ENCODE data around the gene MAD1L1.

Gene MAD1L1

DNA sequence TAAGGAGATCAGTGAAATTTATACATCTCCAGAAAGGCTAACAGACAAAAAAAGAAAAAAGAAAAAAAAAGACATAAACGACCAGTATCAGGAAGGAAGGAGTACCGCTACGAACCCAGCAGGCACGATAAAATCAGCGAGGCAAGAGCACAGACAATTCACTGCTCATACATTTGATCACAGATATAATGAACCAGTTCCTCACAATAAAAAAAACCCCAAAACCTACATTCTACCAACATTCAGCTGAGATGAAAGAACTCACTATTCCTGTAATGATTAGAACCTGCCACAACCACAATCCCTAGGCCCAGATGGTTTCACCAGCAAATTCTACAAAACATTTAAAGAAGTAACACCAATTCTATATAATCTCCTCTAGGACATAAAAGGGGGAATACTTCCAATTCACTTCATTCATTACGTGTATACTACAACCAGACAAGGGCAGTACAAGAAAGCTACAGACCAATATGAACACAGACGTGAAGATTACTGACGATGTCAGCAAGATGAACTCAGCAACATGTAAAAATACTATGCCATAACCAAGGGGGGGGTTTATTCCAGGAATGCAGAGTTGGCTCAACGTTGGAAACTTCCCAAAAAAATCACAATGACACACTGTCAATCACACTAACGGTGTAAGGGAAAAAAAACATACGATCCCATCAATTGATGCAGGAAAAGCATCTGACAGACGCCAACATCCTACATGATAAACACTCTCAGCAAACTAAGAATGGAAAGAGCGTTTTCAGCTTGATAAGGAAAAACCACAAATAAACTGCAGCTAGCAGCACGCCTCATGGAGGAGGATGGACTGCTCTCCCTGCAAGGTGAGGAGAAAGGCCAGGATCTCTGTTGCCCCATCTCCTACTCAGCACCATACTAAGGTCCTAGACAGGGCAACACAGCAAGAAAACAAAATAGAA lies 306.5 kb downstream of the MAD1L1 start:
- Histone ChIP-seq H3K9me3 (ENCODE audit: control insufficient read depth, insufficient read depth, low read length) (no peaks in the 10 kb centered on the region), H3K36me3 (ENCODE audit: control insufficient read depth, insufficient read depth, low read length) (no peaks in the 10 kb centered on the region), H3K4me1 (ENCODE audit: control insufficient read depth, insufficient read depth, low read length) (no peaks in the 10 kb centered on the region), H3K27me3 (ENCODE audit: control insufficient read depth, insufficient read depth, low read length) (no peaks in the 10 kb centered on the region), H3K4me3 (ENCODE audit: low read depth, low read length) (no peak overlapping the region), H3K9ac (ENCODE audit: low read depth, low read length) (no peak overlapping the region)

DNA sequence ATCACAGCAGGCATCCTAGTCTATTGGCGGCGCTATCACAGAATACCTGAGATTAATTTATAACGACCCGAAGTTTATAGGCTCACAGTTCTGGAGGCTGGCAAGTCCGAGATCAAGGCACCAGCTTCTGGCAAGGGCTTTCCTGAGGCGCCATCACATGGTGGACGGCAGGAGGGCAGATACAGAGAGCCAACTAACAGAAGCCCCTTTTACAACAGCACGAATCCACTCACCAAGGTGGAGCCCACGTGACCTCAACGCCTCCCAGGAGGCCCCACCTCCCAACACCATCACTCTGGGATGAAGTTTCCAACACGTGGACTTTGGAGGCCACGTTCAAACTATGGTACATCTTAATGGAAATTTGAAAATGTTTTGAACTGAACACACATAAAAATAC lies 307.4 kb downstream of the MAD1L1 start:
- Histone ChIP-seq H3K36me3 (ENCODE audit: control insufficient read depth, insufficient read depth, low read length) (no peaks in the 10 kb centered on the region), H3K4me1 (ENCODE audit: control insufficient read depth, insufficient read depth, low read length) (no peaks in the 10 kb centered on the region), H3K9ac (ENCODE audit: low read depth, low read length) (no peak overlapping the region), H3K27me3 (ENCODE audit: control insufficient read depth, insufficient read depth, low read length) (no peaks in the 10 kb centered on the region), H3K9me3 (ENCODE audit: control insufficient read depth, insufficient read depth, low read length) (no peaks in the 10 kb centered on the region), H3K4me3 (ENCODE audit: low read depth, low read length) (no peak overlapping the region)

DNA sequence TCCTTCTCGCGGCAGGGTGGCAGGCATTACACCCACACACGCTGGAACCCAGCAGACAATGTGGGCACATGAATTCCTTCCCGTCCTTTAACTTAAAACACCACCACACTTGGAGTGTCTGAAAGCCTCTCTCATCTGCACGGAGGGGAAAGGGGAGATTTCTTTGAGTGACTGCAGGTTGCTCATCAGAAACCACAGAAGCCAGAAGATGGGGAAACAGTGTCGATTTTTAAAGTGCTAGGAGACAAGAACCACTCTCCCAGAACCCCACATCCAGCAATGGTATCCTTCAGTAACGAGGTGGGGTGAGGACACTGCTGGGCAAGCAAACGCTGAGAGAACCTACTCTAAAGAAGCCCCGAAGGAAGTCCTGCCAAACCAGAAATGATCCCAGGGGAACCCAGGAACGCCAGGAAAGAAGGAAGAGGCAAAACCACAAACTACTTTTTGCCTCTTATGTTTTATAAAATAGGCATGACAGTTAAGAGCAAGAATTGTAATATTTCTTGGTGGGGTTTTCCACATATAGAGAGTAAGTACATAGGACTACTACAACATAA lies 308.4 kb downstream of the MAD1L1 start:
- Histone ChIP-seq H3K4me1 (ENCODE audit: control insufficient read depth, insufficient read depth, low read length) (no peaks in the 10 kb centered on the region), H3K9me3 (ENCODE audit: control insufficient read depth, insufficient read depth, low read length) (no peaks in the 10 kb centered on the region), H3K27me3 (ENCODE audit: control insufficient read depth, insufficient read depth, low read length) (no peaks in the 10 kb centered on the region), H3K9ac (ENCODE audit: low read depth, low read length) (no peak overlapping the region), H3K36me3 (ENCODE audit: control insufficient read depth, insufficient read depth, low read length) (no peaks in the 10 kb centered on the region), H3K4me3 (ENCODE audit: low read depth, low read length) (no peak overlapping the region)

DNA sequence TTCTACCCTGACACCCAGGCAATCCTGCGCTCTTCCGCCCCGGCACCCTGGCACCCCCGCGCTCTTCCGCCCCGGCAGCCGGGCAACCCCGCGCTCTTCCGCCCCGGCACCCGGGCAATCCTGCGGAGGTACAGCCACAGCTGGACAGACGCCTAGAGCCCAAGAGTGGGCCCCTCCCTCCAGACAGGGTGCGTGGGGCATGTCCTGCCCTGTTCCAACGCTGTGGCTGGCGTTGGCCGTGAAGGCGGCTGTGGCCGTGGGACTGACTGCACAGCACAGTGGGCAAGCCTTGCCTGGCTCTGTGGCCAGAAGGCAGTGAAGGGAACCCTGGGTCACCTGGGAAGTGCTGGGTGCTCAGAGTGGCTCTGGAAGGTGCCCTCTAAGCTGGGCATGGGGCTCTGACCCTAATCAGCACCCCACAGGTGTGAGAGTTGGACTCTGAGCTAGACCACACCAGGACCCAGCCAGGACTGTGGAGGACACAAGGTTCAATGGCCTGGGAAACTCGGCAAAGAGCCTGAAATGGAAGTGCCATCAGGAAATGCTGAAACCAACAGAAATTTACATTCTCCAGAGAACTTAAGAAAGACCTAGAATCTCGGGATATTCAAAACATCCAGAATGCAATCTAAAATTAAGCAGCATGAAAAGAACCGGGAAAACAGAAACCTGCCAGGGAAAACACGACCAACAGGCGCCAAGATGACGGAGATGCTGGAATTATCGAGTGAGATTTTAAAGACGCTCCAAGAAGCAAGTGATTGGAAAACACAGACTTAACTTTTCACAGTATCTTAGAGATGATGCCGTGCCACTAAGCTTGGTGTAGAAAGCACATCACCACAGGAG lies 309.1 kb downstream of the MAD1L1 start:
- no peak overlapping the region for H3K9ac ChIP-seq (ENCODE audit: low read depth, low read length)
- no peaks in the 10 kb centered on the region for H3K27me3 ChIP-seq (ENCODE audit: control insufficient read depth, insufficient read depth, low read length)
- no peaks in the 10 kb centered on the region for H3K36me3 ChIP-seq (ENCODE audit: control insufficient read depth, insufficient read depth, low read length)
- H3K4me1 ChIP-seq (ENCODE audit: control insufficient read depth, insufficient read depth, low read length): no peaks in the 10 kb centered on the region
- no peaks in the 10 kb centered on the region for H3K9me3 ChIP-seq (ENCODE audit: control insufficient read depth, insufficient read depth, low read length)
- no peak overlapping the region for H3K4me3 ChIP-seq (ENCODE audit: low read depth, low read length)

DNA sequence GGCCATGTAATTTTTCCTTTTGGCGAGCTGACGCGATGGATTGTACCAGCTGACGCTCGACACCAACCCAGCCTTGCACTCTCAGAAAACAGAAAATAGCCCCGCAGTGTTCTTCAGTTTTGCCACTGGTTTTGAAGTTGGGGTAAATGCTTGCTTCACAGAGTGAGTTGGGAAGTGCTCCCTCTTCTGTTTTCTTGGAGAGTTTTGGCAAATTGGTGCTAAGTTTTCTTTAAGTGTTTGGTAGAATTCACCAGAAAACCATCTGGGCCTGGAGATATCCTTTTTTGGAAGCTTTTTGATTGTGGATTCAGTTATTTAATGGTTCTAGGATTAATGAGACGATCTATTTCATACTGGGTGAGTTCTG lies 309.9 kb downstream of the MAD1L1 start:
- no peaks in the 10 kb centered on the region for H3K27me3 ChIP-seq (ENCODE audit: control insufficient read depth, insufficient read depth, low read length)
- no peaks in the 10 kb centered on the region for H3K4me1 ChIP-seq (ENCODE audit: control insufficient read depth, insufficient read depth, low read length)
- no peaks in the 10 kb centered on the region for H3K36me3 ChIP-seq (ENCODE audit: control insufficient read depth, insufficient read depth, low read length)
- H3K4me3 ChIP-seq (ENCODE audit: low read depth, low read length): no peak overlapping the region
- H3K9ac ChIP-seq (ENCODE audit: low read depth, low read length): no peak overlapping the region
- no peaks in the 10 kb centered on the region for H3K9me3 ChIP-seq (ENCODE audit: control insufficient read depth, insufficient read depth, low read length)

DNA sequence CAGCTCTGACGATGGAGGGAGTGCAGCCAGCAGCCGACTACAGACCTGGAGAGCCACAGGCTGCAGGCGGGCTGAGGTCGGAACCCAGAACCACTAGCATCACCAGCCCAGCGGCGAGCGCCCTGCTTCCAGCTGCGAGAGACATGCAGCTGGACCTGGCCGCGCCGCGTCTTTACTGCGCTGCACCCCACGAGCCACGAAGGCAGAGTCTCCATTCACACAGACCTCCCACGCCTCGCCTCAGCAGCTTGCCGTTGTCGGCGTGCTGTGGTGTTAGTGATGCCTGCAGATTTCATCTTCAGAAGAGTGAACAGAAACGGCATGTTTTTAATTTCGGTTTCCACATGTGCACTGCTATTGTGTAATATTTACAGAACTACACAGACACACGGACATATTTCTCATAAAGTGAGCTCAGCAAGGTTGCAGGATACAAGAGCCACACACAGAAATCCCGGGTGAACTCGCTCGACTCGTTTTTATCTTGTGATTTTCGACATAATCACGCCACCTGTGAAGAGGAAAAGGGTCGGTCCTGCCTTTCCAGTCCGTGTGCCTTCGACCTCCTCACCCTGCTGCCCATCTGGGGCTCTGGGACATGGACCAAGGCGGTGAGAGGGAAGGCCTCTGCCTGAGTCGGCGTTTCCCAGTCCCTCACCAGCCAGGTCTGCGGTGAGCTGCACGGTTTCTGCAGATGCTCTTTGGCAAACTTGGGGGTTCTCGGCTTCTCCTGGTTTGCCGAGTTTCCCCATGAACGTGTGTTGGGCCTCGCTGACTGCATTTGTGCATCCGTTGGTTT lies 310.5 kb downstream of the MAD1L1 start:
- no peak overlapping the region for H3K4me3 ChIP-seq (ENCODE audit: low read depth, low read length)
- no peak overlapping the region for H3K9ac ChIP-seq (ENCODE audit: low read depth, low read length)
- H3K27me3 ChIP-seq (ENCODE audit: control insufficient read depth, insufficient read depth, low read length): no peaks in the 10 kb centered on the region
- H3K4me1 ChIP-seq (ENCODE audit: control insufficient read depth, insufficient read depth, low read length): no peaks in the 10 kb centered on the region
- H3K36me3 ChIP-seq (ENCODE audit: control insufficient read depth, insufficient read depth, low read length): no peaks in the 10 kb centered on the region
- H3K9me3 ChIP-seq (ENCODE audit: control insufficient read depth, insufficient read depth, low read length): no peaks in the 10 kb centered on the region

DNA sequence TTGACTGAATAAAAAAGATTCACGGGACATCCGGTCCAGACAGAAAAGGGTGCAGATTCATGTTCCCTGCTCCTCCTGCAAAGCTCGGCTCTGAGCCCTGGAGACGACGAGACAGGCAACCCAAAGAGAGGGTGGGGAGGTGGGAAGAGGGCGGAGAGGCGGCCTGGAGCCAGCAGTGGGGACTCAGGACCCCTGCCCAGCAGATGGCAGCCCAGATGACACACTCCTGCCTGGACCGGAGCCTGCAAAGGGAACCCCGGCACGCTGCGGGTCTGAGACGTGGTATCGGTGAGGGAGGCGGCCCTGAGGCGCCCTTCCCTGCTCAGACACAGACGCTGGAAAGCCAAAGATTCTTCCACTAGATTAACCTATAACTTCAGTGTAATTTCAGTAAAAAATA lies 311.9 kb downstream of the MAD1L1 start:
- Histone ChIP-seq H3K9me3 (ENCODE audit: control insufficient read depth, insufficient read depth, low read length) (no peaks in the 10 kb centered on the region), H3K27me3 (ENCODE audit: control insufficient read depth, insufficient read depth, low read length) (no peaks in the 10 kb centered on the region), H3K4me1 (ENCODE audit: control insufficient read depth, insufficient read depth, low read length) (no peaks in the 10 kb centered on the region), H3K4me3 (ENCODE audit: low read depth, low read length) (no peak overlapping the region), H3K9ac (ENCODE audit: low read depth, low read length) (no peak overlapping the region), H3K36me3 (ENCODE audit: control insufficient read depth, insufficient read depth, low read length) (no peaks in the 10 kb centered on the region)

DNA sequence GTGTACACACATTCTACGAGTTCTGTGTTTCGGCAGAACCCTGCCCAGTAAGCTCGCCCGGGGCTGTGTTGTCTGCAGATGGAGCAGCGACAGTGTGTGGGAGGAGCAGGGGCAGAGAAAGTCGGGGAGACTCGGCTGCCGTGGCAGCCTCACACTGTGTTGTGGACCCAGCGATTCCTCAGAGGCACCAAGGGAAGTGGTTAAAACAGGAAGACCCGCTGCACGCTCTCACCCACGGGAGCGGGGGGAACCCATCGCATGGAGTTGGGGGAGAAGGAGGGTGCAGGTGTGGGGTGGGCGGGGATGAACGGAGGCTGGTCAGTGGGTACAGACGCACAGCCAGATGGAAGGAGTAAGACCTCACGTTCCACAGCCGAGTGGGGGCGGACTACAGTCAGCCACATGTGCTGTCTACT lies 312.5 kb downstream of the MAD1L1 start:
- H3K9ac ChIP-seq (ENCODE audit: low read depth, low read length): no peak overlapping the region
- no peaks in the 10 kb centered on the region for H3K4me1 ChIP-seq (ENCODE audit: control insufficient read depth, insufficient read depth, low read length)
- no peak overlapping the region for H3K4me3 ChIP-seq (ENCODE audit: low read depth, low read length)
- no peaks in the 10 kb centered on the region for H3K27me3 ChIP-seq (ENCODE audit: control insufficient read depth, insufficient read depth, low read length)
- no peaks in the 10 kb centered on the region for H3K36me3 ChIP-seq (ENCODE audit: control insufficient read depth, insufficient read depth, low read length)
- H3K9me3 ChIP-seq (ENCODE audit: control insufficient read depth, insufficient read depth, low read length): no peaks in the 10 kb centered on the region

DNA sequence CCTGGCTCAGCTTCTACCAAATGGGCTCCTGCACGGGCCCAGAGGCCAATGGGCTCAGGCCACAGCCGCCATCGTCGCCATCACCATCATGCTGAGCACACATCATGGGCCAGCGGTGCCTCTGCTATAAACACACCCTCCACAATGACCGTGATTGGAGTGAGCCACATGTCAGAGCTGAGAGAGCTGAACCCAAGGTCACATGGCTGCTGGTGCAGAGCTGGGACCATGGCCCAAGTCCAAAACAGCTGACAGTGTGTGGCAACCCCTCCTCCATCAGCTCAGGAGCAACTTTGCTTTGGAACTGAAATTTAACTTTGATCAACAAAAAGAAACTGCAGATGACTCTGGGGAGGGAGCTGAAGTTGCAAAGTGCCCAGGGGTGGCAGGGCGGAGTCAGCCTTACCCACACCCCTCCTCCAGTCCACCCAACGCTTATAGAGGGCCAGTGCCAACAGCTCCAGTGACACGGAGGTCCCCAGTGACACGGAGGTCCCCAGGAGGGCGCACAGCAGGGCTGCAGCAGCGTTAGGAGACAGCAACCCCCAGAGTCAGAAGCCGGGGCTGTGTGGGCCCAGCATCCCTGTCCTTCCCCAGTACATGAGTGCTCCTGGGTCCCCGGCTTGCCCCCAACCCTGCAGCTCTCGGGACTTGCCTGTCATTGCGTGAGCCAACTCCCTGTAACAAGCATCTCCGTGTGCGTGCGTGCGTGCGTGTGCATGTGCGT lies 313.0 kb downstream of the MAD1L1 start:
- no peaks in the 10 kb centered on the region for H3K9me3 ChIP-seq (ENCODE audit: control insufficient read depth, insufficient read depth, low read length)
- no peaks in the 10 kb centered on the region for H3K36me3 ChIP-seq (ENCODE audit: control insufficient read depth, insufficient read depth, low read length)

DNA sequence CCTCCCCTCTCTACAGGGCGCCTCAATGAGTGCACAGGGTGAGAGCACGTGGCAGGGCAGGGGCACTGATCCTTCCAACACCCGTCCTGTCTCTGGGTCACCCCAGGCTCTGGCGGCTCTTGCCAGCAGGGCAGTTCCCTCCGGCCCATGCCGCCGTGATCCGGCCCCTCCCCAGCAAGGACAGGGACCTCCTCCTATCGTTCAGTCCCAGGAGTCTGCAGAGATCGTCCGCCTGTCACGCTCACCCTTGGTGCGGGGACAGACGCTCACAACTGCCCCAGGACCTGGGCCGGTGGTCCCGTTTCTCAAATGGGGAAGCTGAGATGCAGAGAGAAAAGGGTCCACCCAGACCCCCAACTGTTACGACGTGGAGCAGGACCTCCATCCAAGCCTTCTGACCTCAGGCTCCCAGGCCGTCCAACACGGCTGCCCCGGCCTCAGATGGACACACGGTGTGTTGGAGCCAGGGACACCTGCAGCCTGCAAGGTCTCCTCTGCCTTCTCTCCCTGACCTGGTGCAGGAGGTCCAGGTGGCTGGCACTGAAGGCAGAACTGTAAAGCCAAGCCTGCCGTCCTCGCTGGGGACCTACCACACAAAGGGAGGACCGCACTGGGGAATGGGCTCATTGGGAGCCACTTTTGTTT lies 313.7 kb downstream of the MAD1L1 start:
- Histone ChIP-seq H3K9me3 (ENCODE audit: control insufficient read depth, insufficient read depth, low read length) (no peaks in the 10 kb centered on the region), H3K36me3 (ENCODE audit: control insufficient read depth, insufficient read depth, low read length) (no peaks in the 10 kb centered on the region), H3K4me3 (ENCODE audit: low read depth, low read length) (no peak overlapping the region), H3K4me1 (ENCODE audit: control insufficient read depth, insufficient read depth, low read length) (no peaks in the 10 kb centered on the region), H3K27me3 (ENCODE audit: control insufficient read depth, insufficient read depth, low read length) (no peaks in the 10 kb centered on the region), H3K9ac (ENCODE audit: low read depth, low read length) (no peak overlapping the region)

More for the DNA sequence above, 313.0 kb downstream of the MAD1L1 start:
- Histone ChIP-seq H3K9ac (ENCODE audit: low read depth, low read length) (no peak overlapping the region), H3K4me3 (ENCODE audit: low read depth, low read length) (no peak overlapping the region), H3K27me3 (ENCODE audit: control insufficient read depth, insufficient read depth, low read length) (no peaks in the 10 kb centered on the region), H3K4me1 (ENCODE audit: control insufficient read depth, insufficient read depth, low read length) (no peaks in the 10 kb centered on the region)
